GM12865 (cell line): ENCODE results near the gene CYSRT1.
A peak's percentile ranks its signal among the peaks of the same experiment; 100 is the strongest.

Source experiments
- DNase-seq: peaks from one replicate; pipeline ENCODE4 v3.0.0; 2010; ENCODE audit warnings: low read depth
- H3K4me3 ChIP-seq: 2 replicates; pipeline ENCODE4 v1.5.1; 2011; ENCODE audit warnings: mild to moderate bottlenecking, low read depth, low read length, control low read depth
- TF ChIP-seq, protein P1 (sequence below): IDR thresholded peaks from 2 replicates; pipeline ENCODE4 v1.5.1; 2011; ENCODE audit warnings: low read length, control low read depth, low read depth, inconsistent platforms; ENCODE audit not compliant: insufficient read depth; ENCODE audit errors: missing control alignments

CYSRT1 gene

DNA sequence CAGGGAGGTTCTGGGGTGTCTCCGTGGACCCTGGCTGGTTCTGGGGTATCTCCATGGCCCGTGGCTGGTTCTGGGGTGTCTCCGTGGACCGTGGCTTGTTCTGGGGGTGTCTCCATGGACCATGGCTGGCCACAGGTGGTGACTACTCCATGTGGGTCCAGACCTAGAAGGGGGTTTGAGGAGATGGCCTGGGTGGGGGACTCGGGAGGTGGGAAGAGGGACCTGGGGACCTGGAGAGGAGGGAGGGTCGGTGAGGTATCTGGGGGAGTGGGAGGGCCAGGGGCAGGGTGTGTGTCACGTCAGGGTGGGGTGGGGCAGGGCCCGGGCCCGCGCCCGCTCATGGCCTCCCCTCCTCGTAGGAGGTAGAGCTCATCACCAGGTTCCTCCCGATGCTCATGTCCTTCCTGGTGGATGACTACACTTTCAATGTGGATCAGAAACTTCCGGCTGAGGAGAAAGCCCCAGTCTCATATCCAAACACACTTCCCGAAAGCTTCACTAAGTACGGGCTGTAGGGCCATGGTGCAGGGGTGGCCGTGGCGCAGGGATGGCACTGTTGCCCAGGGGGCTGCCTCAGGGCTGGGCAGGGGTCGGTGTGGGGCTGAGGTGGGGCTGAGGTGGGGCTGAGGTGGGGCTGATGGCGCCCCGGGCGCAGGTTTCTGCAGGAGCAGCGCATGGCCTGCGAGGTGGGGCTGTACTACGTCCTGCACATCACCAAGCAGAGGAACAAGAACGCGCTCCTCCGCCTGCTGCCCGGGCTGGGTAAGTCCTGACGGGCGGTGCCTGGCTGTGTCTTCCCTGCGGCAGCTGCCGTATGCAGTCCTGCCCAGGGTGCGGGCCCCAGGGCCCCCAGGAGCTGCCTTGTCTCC, 41.8 kb downstream of the CYSRT1 start:
- TF ChIP-seq, protein P1, sequence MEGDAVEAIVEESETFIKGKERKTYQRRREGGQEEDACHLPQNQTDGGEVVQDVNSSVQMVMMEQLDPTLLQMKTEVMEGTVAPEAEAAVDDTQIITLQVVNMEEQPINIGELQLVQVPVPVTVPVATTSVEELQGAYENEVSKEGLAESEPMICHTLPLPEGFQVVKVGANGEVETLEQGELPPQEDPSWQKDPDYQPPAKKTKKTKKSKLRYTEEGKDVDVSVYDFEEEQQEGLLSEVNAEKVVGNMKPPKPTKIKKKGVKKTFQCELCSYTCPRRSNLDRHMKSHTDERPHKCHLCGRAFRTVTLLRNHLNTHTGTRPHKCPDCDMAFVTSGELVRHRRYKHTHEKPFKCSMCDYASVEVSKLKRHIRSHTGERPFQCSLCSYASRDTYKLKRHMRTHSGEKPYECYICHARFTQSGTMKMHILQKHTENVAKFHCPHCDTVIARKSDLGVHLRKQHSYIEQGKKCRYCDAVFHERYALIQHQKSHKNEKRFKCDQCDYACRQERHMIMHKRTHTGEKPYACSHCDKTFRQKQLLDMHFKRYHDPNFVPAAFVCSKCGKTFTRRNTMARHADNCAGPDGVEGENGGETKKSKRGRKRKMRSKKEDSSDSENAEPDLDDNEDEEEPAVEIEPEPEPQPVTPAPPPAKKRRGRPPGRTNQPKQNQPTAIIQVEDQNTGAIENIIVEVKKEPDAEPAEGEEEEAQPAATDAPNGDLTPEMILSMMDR, result no peak
- H3K4me3 ChIP-seq, result no peak overlapping the region
- no peak for DNase-seq

DNA sequence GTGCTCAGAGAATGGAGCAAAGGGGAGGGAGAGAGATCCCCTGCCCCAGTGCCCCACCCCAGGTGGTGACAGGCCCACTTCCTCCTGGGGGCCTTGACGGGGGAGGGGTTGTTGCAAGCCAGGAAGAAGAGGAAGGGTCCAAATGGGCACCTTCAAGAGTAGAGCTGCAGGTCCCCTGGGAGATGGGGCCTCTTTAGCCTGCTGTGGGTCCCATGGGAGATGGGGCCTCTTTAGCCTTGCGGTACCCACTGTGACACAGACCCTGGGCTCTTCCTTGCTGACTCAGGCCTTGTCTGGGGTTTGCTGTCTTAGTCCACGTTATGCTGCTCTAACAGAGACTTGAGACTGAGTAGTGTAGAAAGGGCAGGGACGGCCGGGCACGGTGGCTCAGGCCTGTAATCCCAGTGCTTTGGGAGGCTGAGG, 43.0 kb downstream of the CYSRT1 start:
- DNase-seq, result peak; percentile 77
- H3K4me3 ChIP-seq, result no peak overlapping the region

DNA sequence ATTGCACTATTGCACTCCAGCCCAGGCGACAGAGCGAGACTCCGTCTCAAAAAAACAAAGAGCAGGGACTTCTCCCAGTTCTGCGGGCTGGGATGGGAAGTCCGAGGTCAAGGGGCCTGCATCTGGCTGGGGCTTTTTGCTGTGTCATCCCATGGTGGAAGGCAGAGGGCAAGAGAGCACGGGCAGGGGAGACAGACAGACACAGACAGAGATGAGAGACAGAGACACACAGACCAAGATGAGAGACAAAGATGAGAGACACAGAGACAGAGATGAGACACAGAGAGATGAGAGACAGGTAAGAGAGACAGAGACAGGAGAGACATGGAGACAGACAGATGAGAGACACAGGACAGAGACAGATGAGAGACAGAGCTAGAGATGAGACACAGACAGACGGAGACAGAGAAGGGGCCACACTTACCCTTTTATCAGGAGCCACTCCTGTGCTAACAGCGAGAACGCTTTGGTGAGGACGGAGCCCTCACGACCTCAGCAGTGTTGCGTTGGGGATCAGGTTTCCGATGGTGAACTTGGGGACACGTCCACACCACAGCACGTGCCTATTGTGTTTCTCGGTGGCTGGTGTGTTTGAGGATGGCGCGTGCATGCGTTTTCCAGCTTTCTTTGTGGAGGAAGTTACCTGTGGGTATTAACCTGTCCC, 43.7 kb downstream of the CYSRT1 start:
- no peak for DNase-seq
- TF ChIP-seq, protein P1, result no peak
- peak overlapping the region; percentile 23 for H3K4me3 ChIP-seq

More for the DNA sequence above, 43.0 kb downstream of the CYSRT1 start:
- TF ChIP-seq, protein P1, result no peak

DNA sequence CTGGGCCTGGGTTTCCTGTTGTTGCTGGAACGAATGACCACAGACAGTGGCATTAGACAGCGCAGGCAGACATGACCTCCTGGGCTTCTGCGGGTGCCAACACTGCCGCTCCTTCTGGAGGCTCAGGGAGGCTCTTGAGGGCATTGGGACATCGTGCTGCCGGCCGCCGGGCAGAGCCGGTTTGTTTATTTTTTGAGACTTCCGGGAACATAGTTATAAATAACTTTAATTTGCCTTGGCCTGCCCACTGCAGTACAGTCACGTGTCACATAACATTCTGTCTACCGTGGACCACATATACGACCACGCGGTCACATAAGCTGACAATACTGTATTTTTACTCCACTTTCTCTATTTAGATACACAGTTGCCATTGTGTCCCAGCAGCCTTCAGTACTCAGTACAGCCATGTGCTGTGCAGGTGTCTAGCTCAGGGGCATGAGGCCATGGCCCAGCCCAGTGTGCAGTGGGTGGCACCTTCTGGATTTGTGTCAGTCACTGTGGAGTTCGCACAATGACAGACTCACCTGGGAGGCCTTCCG, 44.3 kb downstream of the CYSRT1 start:
- peak overlapping the region; percentile 23 for H3K4me3 ChIP-seq
- TF ChIP-seq, protein P1, result no peak
- peak; percentile 70 for DNase-seq

DNA sequence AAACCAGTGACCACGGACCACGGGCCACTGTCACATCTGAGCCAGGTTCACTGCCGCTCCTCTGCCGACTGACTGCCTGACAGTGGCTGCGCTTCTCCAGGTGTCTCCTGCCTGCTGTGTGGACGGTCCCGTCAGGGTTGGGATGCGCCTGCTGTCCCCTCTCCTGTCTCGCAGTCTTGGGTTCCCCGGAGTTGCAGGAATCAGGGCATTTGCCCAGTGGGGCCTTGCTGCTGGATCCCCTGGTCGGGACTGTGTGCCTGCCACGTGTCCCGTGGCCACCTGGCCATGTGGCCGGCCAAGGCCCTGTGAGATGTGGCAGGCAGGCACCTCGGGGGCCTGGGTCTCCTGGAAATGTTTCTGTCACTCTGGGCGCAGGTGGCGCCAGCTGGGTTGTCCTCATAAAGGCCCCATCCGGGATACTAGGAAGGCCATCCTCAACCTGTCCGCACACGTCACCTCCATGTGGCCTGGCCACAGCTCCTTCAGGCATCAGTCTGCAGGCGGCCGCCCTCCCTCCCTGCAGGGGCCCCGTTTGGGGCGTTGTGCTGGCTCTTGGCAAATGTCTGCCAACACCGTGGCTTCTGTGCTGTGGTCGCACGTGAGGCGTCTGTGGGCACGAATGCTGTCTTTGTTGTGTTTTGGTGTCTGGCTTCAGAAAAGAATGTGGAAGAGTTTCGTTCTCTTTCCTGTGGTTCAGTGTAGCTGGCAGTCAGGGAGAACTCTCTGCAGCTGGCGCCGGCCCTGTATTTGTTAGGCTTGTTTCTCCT, 46.1 kb downstream of the CYSRT1 start:
- DNase-seq, result no peak
- H3K4me3 ChIP-seq, result no peak overlapping the region
- TF ChIP-seq, protein P1, result no peak

DNA sequence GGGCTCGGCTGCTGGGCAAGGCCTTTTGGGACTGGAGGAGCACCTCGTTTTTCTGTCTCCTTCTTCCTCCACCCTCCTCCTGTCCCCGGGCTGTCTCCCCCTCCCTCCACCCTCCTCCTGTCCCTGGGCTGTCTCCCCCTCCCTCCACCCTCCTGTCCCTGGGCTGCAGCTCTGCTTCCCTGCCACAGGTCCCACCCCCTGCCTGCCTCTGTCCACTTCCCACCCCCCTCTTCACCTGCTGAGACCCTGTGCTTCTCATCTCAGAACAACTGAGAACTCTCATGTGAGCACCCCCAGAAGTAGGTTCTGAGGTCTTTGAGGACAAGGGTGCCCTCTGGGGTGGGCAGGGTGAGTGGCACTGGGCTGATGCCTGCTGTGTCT, 46.7 kb downstream of the CYSRT1 start:
- no peak overlapping the region for H3K4me3 ChIP-seq
- no peak for DNase-seq
- TF ChIP-seq, protein P1, result no peak
